A549 (cell line): Measurements from ENCODE around the gene ERFL.

Source experiments
- CHD4 ChIP-seq: fragments of 200-600 bp; sonication (generic); IDR thresholded peaks from 2 replicates; pipeline ENCODE4 v1.6.1; 2016; ENCODE audit warnings: antibody characterized with exemption, mild to moderate bottlenecking, borderline replicate concordance
- ESRRA ChIP-seq: fragments of 150-350 bp; IDR thresholded peaks from 2 replicates; pipeline ENCODE4 v1.6.1; 2014; ENCODE audit warnings: mild to moderate bottlenecking, low read length, borderline replicate concordance
- HDAC2 ChIP-seq: fragments of 200-600 bp; sonication (generic); IDR thresholded peaks from 2 replicates; pipeline ENCODE4 v1.6.1; 2016
- HOXB13 ChIP-seq: fragments of 250-450 bp; sonication (Bioruptor Pico); IDR thresholded peaks from 2 replicates; pipeline ENCODE4 v1.5.0; 2020; ENCODE audit warnings: low read depth, mild to moderate bottlenecking, moderate library complexity
- NR3C1 ChIP-seq: fragments of >200 bp; sonication (Bioruptor Twin); formaldehyde crosslinking; IDR thresholded peaks from 3 replicates; pipeline ENCODE4 v1.6.1; 2017
- POLR2A ChIP-seq: IDR thresholded peaks from 2 replicates; pipeline ENCODE4 v1.6.1; 2012; ENCODE audit warnings: mild to moderate bottlenecking, low read length
- SMC3 ChIP-seq: fragments of >200 bp; sonication (Bioruptor Twin); formaldehyde crosslinking; IDR thresholded peaks from 3 replicates; pipeline ENCODE4 v1.6.1; 2018; ENCODE audit warnings: inconsistent platforms
- ZFP36 ChIP-seq: fragments of 450-650 bp; IDR thresholded peaks from 2 replicates; pipeline ENCODE4 v1.6.1; 2014; ENCODE audit warnings: borderline replicate concordance; ENCODE audit not compliant: partially characterized antibody
- TF ChIP-seq, protein P1 (sequence below): fragments of >200 bp; sonication (Bioruptor Twin); formaldehyde crosslinking; IDR thresholded peaks from 3 replicates; pipeline ENCODE4 v1.5.1; 2016

GRCh38 chr19:41912899-41913537, 15.2 kb downstream of the ERFL start:
- TF ChIP-seq ZFP36 (no peak), HDAC2 (no peak), HOXB13 (no peak), POLR2A (no peak), ESRRA (no peak), SMC3 (no peak), CHD4 (no peak), NR3C1 (no peak)
- TF ChIP-seq, protein P1, sequence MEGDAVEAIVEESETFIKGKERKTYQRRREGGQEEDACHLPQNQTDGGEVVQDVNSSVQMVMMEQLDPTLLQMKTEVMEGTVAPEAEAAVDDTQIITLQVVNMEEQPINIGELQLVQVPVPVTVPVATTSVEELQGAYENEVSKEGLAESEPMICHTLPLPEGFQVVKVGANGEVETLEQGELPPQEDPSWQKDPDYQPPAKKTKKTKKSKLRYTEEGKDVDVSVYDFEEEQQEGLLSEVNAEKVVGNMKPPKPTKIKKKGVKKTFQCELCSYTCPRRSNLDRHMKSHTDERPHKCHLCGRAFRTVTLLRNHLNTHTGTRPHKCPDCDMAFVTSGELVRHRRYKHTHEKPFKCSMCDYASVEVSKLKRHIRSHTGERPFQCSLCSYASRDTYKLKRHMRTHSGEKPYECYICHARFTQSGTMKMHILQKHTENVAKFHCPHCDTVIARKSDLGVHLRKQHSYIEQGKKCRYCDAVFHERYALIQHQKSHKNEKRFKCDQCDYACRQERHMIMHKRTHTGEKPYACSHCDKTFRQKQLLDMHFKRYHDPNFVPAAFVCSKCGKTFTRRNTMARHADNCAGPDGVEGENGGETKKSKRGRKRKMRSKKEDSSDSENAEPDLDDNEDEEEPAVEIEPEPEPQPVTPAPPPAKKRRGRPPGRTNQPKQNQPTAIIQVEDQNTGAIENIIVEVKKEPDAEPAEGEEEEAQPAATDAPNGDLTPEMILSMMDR = no peak
